IgD-negative memory B cell (primary cell): ENCODE results near the gene NAV2. TPM values are rescaled to one million over a fixed set of nuclear protein-coding genes. Genes with fewer than 3 reads are reported as not detected.

Source experiments
- H3K27ac Mint-ChIP-seq, 3 donors: one replicate each; pipeline ENCODE4 v1.8.0; 2020 to 2022; ENCODE audit warnings: mild to moderate bottlenecking in 3 of 3, mixed read lengths in 3 of 3, moderate library complexity in 1 of 3
- H3K27me3 Mint-ChIP-seq: one replicate; pipeline ENCODE4 v1.8.0; 2021; ENCODE audit warnings: mixed read lengths
- H3K36me3 Mint-ChIP-seq: one replicate; pipeline ENCODE4 v1.8.0; 2020; ENCODE audit warnings: mild to moderate bottlenecking, mixed read lengths
- H3K4me1 Mint-ChIP-seq, 3 donors: one replicate each; pipeline ENCODE4 v1.8.0; 2020 to 2022; ENCODE audit warnings: mixed read lengths in 3 of 3, mild to moderate bottlenecking in 1 of 3
- H3K4me3 Mint-ChIP-seq, 4 donors: one replicate each; pipeline ENCODE4 v1.8.0; 2020 to 2022; ENCODE audit warnings: mild to moderate bottlenecking in 4 of 4, mixed read lengths in 4 of 4, moderate library complexity in 3 of 4
- H3K9me3 Mint-ChIP-seq, 3 donors: one replicate each; pipeline ENCODE4 v1.8.0; 2020 to 2021; ENCODE audit warnings: mixed read lengths in 3 of 3, mild to moderate bottlenecking in 1 of 3
- polyA plus RNA-seq: library from polyadenylated mRNA; unstranded; fragments of 300-500 nt; fragmentation: Illumina TruSeq; gene quantifications from one replicate; pipeline ENCODE4 v1.2.3, GENCODE V29; 2021

NAV2 gene
- polyA plus RNA-seq, 1 donor from 2014 or later = 0.19 TPM

GRCh38 chr11:19696904-19697303 is 15.7 kb upstream of the NAV2 start:
- Mint-ChIP-seq H3K4me1 (no peaks in the 10 kb centered on the region), H3K27ac (no peak overlapping the region), H3K4me3 (no peak overlapping the region), H3K36me3 (no peaks in the 10 kb centered on the region), H3K9me3 (no peaks in the 10 kb centered on the region), H3K27me3 (peaks cover 5% of the 10 kb centered on the region)

- H3K9me3 Mint-ChIP-seq = no peaks in the 10 kb centered on the region
- no peaks in the 10 kb centered on the region for H3K4me1 Mint-ChIP-seq
- no peaks in the 10 kb centered on the region for H3K36me3 Mint-ChIP-seq
- H3K27ac Mint-ChIP-seq = no peak overlapping the region
- H3K27me3 Mint-ChIP-seq = peaks cover 7% of the 10 kb centered on the region
- H3K4me3 Mint-ChIP-seq = no peak overlapping the region
Measured at GRCh38 chr11:19697721-19698121, 14.9 kb upstream of the NAV2 start.

- H3K9me3 Mint-ChIP-seq = no peaks in the 10 kb centered on the region
- peaks cover 7% of the 10 kb centered on the region for H3K27me3 Mint-ChIP-seq
- no peak overlapping the region for H3K4me3 Mint-ChIP-seq
- no peaks in the 10 kb centered on the region for H3K36me3 Mint-ChIP-seq
- no peaks in the 10 kb centered on the region for H3K4me1 Mint-ChIP-seq
- no peak overlapping the region for H3K27ac Mint-ChIP-seq
Measured at GRCh38 chr11:19698493-19699292, 13.9 kb upstream of the NAV2 start.

- Mint-ChIP-seq H3K9me3 (no peaks in the 10 kb centered on the region), H3K4me3 (no peak overlapping the region), H3K27me3 (peaks cover 10% of the 10 kb centered on the region), H3K4me1 (peaks cover 0 to 2% (median 0%) of the 10 kb centered on the region in 3 donors), H3K36me3 (no peaks in the 10 kb centered on the region), H3K27ac (no peak overlapping the region)
Measured at GRCh38 chr11:19701421-19701820, 11.2 kb upstream of the NAV2 start.

GRCh38 chr11:19702620-19703019 is 10.0 kb upstream of the NAV2 start:
- Mint-ChIP-seq H3K4me1 (peaks cover 0 to 2% (median 0%) of the 10 kb centered on the region in 3 donors), H3K36me3 (no peaks in the 10 kb centered on the region), H3K9me3 (no peaks in the 10 kb centered on the region), H3K27me3 (peaks cover 9% of the 10 kb centered on the region), H3K27ac (no peak overlapping the region), H3K4me3 (no peak overlapping the region)

GRCh38 chr11:19703211-19703610 is 9.4 kb upstream of the NAV2 start:
- Mint-ChIP-seq H3K4me3 (no peak overlapping the region), H3K4me1 (peaks cover 0 to 2% (median 0%) of the 10 kb centered on the region in 3 donors), H3K27me3 (peaks cover 9% of the 10 kb centered on the region), H3K36me3 (no peaks in the 10 kb centered on the region), H3K9me3 (no peaks in the 10 kb centered on the region), H3K27ac (no peak overlapping the region)

GRCh38 chr11:19704213-19704612 is 8.4 kb upstream of the NAV2 start:
- H3K4me3 Mint-ChIP-seq = no peak overlapping the region
- H3K27ac Mint-ChIP-seq = no peak overlapping the region
- H3K9me3 Mint-ChIP-seq = no peaks in the 10 kb centered on the region
- H3K27me3 Mint-ChIP-seq = peaks cover 7% of the 10 kb centered on the region
- no peaks in the 10 kb centered on the region for H3K36me3 Mint-ChIP-seq
- peaks cover 0 to 2% (median 0%) of the 10 kb centered on the region in 3 donors for H3K4me1 Mint-ChIP-seq

- Mint-ChIP-seq H3K27me3 (peaks cover 9% of the 10 kb centered on the region), H3K36me3 (no peaks in the 10 kb centered on the region), H3K9me3 (no peaks in the 10 kb centered on the region), H3K4me1 (peaks cover 0 to 2% (median 0%) of the 10 kb centered on the region in 3 donors), H3K27ac (no peak overlapping the region), H3K4me3 (no peak overlapping the region)
Measured at GRCh38 chr11:19705936-19706335, 6.7 kb upstream of the NAV2 start.

- peaks cover 6 to 18% (median 12%) of the 10 kb centered on the region in 3 donors for H3K4me1 Mint-ChIP-seq
- H3K36me3 Mint-ChIP-seq = no peaks in the 10 kb centered on the region
- H3K4me3 Mint-ChIP-seq = peak overlapping the region; percentile 94 to 97 (median 96)
- H3K9me3 Mint-ChIP-seq = no peaks in the 10 kb centered on the region
- H3K27me3 Mint-ChIP-seq = peaks cover 35% of the 10 kb centered on the region
- peak overlapping the region; percentile 13 to 84 (median 72) for H3K27ac Mint-ChIP-seq
Measured at GRCh38 chr11:19711911-19712280, 741 bp upstream of the NAV2 start.

- Mint-ChIP-seq H3K36me3 (peaks cover 3% of the 10 kb centered on the region), H3K27ac (peak overlapping the region in 2 of 3 donors; percentile 65 to 68), H3K4me1 (peaks cover 6 to 18% (median 12%) of the 10 kb centered on the region in 3 donors), H3K9me3 (no peaks in the 10 kb centered on the region), H3K4me3 (peak overlapping the region; percentile 82 to 97 (median 90)), H3K27me3 (peaks cover 40% of the 10 kb centered on the region)
Measured at GRCh38 chr11:19713196-19714021, 772 bp downstream of the NAV2 start.

GRCh38 chr11:19714022-19714386 is 1.4 kb downstream of the NAV2 start:
- no peaks in the 10 kb centered on the region for H3K9me3 Mint-ChIP-seq
- H3K36me3 Mint-ChIP-seq = peaks cover 3% of the 10 kb centered on the region
- peaks cover 6 to 18% (median 12%) of the 10 kb centered on the region in 3 donors for H3K4me1 Mint-ChIP-seq
- H3K27me3 Mint-ChIP-seq = peaks cover 40% of the 10 kb centered on the region
- peak overlapping the region; percentile 82 to 97 (median 90) for H3K4me3 Mint-ChIP-seq
- peak overlapping the region in 2 of 3 donors; percentile 65 to 68 for H3K27ac Mint-ChIP-seq

- Mint-ChIP-seq H3K4me3 (peak overlapping the region; percentile 82 to 97 (median 90)), H3K4me1 (peaks cover 6 to 18% (median 12%) of the 10 kb centered on the region in 3 donors), H3K36me3 (peaks cover 3% of the 10 kb centered on the region), H3K27ac (peak overlapping the region; percentile 65 to 73 (median 68)), H3K9me3 (no peaks in the 10 kb centered on the region), H3K27me3 (peaks cover 38% of the 10 kb centered on the region)
Measured at GRCh38 chr11:19714387-19715363, 2.0 kb downstream of the NAV2 start.

- peaks cover 6 to 18% (median 12%) of the 10 kb centered on the region in 3 donors for H3K4me1 Mint-ChIP-seq
- no peaks in the 10 kb centered on the region for H3K9me3 Mint-ChIP-seq
- H3K36me3 Mint-ChIP-seq = peaks cover 3% of the 10 kb centered on the region
- H3K27me3 Mint-ChIP-seq = peaks cover 38% of the 10 kb centered on the region
- H3K4me3 Mint-ChIP-seq = peak overlapping the region in 1 of 4 donors; percentile 86
- peak overlapping the region in 1 of 3 donors; percentile 39 for H3K27ac Mint-ChIP-seq
Measured at GRCh38 chr11:19715373-19715772, 2.7 kb downstream of the NAV2 start.

- no peak overlapping the region for H3K4me3 Mint-ChIP-seq
- peaks cover 34% of the 10 kb centered on the region for H3K27me3 Mint-ChIP-seq
- peaks cover 4 to 9% (median 8%) of the 10 kb centered on the region in 3 donors for H3K4me1 Mint-ChIP-seq
- no peaks in the 10 kb centered on the region for H3K9me3 Mint-ChIP-seq
- H3K27ac Mint-ChIP-seq = no peak overlapping the region
- H3K36me3 Mint-ChIP-seq = peaks cover 3% of the 10 kb centered on the region
Measured at GRCh38 chr11:19718051-19718450, 5.4 kb downstream of the NAV2 start.
